KOPT-K1 (cell line): ENCODE data around the gene LRCH2.

Experiments
- H3K27ac ChIP-seq: fragments of 200-600 bp; sonication (generic); 2 replicates; pipeline ENCODE4 v1.5.1; 2016; ENCODE audit warnings: antibody characterized with exemption, mild to moderate bottlenecking, low read depth, low read length; ENCODE audit not compliant: poor library complexity, severe bottlenecking
- H3K36me3 ChIP-seq: fragments of 200-600 bp; sonication (generic); 2 replicates; pipeline ENCODE4 v1.5.1; 2017; ENCODE audit warnings: antibody characterized with exemption, mild to moderate bottlenecking, low read length, moderate library complexity; ENCODE audit not compliant: insufficient read depth
- H3K9me3 ChIP-seq: fragments of 200-600 bp; sonication (generic); 2 replicates; pipeline ENCODE4 v1.5.1; 2017; ENCODE audit warnings: antibody characterized with exemption, low read length, mild to moderate bottlenecking; ENCODE audit not compliant: insufficient read depth, poor library complexity, severe bottlenecking

LRCH2 gene, protein sequence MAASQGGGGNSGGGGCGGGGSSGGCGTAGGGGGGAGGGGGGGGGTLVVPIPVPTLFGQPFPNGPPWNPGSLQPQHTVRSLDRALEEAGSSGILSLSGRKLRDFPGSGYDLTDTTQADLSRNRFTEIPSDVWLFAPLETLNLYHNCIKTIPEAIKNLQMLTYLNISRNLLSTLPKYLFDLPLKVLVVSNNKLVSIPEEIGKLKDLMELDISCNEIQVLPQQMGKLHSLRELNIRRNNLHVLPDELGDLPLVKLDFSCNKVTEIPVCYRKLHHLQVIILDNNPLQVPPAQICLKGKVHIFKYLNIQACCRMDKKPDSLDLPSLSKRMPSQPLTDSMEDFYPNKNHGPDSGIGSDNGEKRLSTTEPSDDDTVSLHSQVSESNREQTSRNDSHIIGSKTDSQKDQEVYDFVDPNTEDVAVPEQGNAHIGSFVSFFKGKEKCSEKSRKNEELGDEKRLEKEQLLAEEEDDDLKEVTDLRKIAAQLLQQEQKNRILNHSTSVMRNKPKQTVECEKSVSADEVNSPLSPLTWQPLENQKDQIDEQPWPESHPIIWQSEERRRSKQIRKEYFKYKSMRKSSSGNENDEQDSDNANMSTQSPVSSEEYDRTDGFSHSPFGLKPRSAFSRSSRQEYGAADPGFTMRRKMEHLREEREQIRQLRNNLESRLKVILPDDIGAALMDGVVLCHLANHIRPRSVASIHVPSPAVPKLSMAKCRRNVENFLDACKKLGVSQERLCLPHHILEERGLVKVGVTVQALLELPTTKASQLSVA

DNA sequence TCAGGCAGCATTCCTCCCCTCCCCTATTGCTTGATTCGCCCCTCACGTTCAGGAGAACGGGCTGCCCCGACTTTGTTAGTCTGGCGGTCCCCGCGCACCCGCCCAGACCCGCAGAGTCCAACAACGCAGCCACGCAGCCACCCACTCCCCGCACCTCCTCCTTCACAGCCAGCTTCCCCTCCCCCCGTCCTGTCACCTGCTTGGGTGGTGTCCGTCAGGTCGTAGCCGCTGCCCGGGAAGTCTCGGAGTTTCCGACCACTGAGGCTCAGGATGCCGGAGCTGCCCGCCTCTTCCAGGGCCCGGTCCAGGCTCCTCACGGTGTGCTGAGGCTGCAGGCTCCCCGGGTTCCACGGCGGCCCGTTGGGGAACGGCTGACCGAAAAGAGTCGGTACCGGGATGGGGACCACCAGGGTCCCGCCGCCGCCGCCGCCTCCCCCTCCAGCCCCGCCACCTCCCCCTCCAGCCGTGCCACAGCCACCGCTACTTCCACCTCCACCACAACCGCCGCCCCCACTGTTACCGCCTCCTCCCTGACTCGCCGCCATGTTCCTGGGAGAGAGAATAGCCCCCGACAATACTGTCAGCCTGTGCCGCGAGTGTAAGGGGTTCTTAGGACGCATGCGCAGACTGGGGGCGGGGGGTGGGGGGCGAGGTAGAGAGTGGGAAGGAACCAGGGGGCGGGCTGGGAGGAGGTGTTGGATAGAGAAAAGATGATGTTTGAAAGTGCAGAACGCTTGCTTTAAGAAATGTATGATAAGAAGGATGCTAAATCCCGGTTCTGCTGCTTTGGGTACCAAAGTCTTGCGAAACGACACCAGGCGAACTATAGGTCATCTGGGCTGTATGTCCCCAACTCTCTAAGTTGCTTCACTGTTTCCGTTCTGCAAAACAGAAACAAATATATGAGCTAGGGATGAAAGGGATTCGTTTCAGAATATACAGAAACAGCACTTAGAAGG lies at the start of gene LRCH2:
Gene LRCH2, minus strand, starts transcription at position 600 of the 959 bp plus-strand sequence. Its CDS starts 55 bp downstream, at position 545.
- no peak within 1 kb of the TSS for H3K27ac ChIP-seq
- no peaks in the 10 kb centered on the region for H3K36me3 ChIP-seq
- H3K9me3 ChIP-seq, result no peaks in the 10 kb centered on the region

DNA sequence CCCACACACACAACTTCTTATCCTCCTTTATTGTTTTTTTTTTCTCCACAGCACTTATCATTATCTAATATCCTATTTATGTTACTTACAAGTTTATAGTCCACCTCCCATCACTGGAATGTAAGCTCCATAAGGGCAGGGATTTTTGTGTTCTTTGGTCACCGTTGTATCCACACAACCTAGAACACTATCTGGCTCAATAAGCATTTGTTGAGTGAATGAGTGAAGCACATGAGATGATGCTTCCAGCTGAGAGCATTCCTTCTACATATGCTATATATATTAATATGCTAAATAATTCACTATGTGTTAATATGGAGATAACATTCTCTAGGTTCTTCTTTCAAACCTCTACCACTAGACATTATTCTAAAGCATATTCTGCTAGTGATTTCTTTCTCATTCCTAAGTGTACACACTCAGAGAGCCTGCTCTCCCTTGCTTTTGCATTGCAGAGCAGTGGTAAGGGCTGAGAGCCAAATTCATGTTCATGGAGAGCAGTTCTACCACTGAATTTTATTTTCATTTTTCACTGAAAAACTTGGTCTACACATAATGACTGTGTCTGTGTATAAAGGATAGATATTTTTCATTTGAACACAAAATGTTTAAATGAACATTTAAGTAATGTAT lies 35.3 kb upstream of the LRCH2 start:
- H3K27ac ChIP-seq, result no peak overlapping the region
- no peaks in the 10 kb centered on the region for H3K36me3 ChIP-seq
- H3K9me3 ChIP-seq, result no peaks in the 10 kb centered on the region

DNA sequence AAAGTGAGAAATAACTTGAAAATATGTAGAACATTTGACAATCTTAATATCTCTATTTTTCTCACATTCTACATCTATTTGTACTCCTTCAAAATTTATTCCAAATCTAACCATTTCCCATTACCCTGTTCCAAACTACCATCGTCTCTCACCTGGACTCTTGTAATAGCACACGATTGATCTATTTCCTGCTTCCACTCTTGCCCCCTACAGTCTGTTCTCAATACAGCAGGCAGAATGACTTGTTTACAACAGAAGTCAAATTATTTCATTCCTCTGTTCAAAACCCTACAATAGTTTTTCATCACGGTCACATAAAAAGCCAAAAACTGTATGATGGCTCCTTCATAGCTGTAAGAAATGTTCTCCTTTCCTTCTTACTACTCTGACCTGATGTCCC lies 34.5 kb upstream of the LRCH2 start:
- H3K36me3 ChIP-seq, result no peaks in the 10 kb centered on the region
- H3K9me3 ChIP-seq, result no peaks in the 10 kb centered on the region
- H3K27ac ChIP-seq, result no peak overlapping the region

DNA sequence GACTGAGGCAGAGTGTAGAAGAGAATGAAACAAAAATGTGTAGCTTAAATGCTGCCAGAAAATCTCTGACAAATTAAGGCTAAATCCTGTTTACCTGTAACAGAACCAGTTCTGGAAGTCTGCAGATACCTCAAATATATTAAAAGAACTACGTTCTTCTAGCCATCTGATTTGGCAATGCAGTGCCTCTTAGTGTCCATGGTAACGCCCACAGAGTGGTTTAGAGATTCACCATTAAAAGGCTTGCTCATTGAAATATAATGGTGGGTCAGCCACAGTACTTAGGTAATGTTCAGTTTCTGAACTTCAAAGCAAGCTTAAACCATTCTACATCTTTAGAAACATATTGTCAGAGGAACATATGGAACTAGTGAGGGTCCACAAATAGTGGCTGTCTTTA lies 32.4 kb upstream of the LRCH2 start:
- Histone ChIP-seq H3K36me3 (no peaks in the 10 kb centered on the region), H3K9me3 (no peaks in the 10 kb centered on the region), H3K27ac (no peak overlapping the region)

DNA sequence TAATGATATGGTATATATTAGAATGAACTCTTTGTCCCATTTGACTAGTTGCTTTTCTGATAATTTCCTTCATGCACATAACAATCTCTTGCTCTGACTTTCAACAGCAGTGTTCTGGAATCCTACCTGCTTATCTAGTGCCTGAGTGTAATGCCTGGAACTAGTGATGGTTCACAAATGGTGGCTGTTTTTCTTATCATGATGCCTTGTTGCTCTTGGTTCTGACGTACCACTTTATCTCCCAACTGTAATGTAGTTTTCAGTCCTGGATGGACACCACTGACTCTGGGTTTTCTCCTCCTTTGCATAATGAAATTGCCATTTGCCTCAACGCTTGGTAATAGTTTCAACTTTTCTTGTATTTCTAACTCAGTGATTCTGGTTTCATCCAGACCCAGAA lies 30.1 kb upstream of the LRCH2 start:
- H3K9me3 ChIP-seq, result no peaks in the 10 kb centered on the region
- H3K27ac ChIP-seq, result no peak overlapping the region
- no peaks in the 10 kb centered on the region for H3K36me3 ChIP-seq

DNA sequence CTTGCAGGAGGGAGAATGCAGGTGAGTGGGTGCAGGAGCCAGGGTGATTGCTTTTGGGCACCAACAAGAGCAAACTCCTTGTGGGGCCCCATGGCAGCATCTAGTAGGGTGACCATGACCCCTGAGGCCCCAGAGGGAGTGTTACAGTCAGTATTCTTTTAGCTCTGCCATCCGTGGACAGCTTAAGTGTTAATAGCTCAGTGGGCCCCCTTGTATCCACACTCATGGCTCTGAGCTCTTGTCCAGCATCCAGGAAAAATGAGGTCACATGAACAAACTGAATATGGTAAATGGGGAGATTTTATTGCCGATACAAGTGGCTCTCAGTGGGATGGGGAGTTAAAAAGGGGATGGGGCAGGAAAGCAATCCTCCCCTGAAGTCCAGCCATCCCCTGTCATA lies 27.3 kb upstream of the LRCH2 start:
- Histone ChIP-seq H3K27ac (no peak overlapping the region), H3K9me3 (no peaks in the 10 kb centered on the region), H3K36me3 (no peaks in the 10 kb centered on the region)

DNA sequence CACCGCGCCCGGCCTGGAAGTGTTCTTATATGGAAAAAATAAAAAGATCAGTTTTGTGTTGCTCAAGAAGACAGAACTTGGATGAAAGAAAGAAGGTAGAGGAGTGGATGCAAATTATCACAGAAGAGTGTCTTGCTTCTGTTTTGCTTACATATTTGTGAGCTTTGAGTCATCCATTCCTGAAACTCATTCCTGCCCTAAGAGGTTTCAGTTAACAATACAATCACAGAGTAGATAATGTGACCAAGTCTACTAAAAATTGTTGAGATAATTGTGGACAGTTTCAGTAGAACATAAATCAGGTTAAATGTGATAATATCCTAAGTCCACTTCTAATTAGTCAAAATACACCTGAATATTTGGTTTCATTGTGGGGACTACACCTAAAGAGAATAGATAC lies 26.4 kb upstream of the LRCH2 start:
- Histone ChIP-seq H3K36me3 (no peaks in the 10 kb centered on the region), H3K9me3 (no peaks in the 10 kb centered on the region), H3K27ac (no peak overlapping the region)

DNA sequence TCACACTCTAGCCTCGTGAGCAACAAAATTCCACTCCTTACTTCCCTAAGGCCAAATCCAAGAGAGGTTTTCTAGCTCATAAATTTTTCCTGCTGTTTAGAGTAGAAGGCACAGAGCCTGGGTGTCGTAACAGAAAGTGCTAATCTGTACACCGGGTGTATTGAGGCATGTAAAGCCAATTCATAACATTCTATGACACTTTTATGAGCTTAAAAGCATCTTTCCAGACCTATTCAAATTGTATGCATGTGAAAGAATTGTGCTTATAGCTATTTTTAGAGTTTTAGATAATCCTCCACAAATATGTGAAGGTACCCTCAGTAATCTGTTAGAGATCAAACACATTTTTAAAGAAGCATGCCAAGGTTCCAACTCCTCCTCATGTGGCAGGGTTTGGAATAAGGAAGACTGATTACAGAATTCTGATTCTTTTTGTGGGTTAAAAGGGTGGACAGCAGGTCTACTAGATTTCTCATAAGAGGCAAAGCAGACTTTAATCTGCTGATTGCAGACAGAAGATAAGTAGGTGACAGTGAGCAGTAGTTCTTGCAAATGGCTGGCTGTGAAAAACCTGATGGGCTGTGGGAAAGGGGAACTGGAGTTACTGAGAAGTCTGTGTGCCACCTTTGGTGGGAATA lies 25.5 kb upstream of the LRCH2 start:
- no peaks in the 10 kb centered on the region for H3K9me3 ChIP-seq
- H3K36me3 ChIP-seq, result no peaks in the 10 kb centered on the region
- no peak overlapping the region for H3K27ac ChIP-seq

DNA sequence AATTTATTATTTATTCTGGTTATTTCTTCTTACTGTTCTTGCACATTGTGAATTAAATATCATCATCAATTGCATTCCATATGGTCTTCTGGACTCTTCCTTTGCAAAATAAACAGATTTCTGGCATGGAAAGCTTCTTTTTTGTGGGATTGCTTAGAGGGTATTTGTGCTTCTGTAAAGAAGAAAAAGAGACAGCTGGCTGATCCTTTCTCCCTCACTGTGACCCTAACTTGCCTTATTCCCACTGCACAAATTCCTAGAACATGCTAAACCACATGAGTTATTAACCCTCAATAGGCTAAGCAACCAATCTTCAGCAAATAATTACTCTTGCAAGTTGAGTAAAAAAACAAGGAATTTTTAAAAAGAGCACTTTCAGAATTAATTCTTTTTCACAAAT lies 23.8 kb upstream of the LRCH2 start:
- H3K36me3 ChIP-seq, result no peaks in the 10 kb centered on the region
- H3K27ac ChIP-seq, result no peak overlapping the region
- H3K9me3 ChIP-seq, result no peaks in the 10 kb centered on the region

DNA sequence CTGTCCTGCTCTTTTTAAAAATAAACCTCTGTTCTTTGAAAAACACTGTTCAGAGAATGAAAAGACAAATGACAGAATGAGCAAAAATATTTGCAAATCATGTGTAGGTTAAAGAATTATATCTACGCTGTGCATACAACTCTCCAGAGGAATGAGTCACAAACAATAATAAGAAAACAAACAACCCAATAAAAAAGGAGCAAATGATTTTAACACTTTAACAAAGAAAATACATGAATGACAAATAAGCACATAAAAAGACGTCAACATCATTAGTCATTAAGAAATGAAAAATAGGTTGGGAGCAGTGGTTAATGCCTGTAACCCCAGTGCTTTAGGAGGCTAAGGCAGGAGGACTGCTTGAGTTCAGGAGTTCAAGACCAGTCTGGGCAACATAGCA lies 21.1 kb upstream of the LRCH2 start:
- Histone ChIP-seq H3K36me3 (no peaks in the 10 kb centered on the region), H3K9me3 (no peaks in the 10 kb centered on the region), H3K27ac (no peak overlapping the region)

DNA sequence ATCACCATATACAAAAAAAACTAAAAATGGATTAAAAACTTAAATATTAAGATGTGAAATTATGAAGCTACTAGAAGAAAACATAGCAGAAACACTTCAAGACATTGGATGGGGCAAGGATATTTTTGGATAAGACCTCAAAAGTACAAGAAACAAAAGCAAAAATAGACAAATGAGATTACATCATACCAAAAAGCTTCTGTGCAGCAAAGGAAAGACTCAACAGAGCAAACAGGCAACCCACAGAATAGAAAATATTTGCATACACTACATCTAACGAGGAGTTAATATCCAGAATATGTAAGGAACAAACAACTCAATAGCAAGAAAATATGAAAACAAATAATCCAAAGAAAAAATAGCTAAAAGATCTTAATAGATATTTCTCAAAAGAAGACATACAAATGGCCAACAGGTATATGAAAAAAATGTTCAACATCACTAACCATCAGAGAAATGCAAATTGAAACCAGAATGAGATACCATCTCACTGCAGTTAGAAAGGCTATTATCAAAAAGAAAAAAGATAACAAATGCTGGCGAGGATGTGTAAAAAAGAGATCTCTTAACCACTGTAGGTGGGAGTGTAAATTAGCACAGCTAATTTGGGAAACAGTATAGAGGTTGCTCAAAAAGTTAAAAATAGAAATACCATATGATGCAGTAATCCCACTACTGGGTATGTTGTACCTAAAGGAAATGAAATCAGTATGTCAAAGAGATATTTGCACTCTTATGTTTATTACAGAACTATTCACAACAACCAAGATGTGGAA lies 17.8 kb upstream of the LRCH2 start:
- H3K9me3 ChIP-seq, result no peaks in the 10 kb centered on the region
- no peaks in the 10 kb centered on the region for H3K36me3 ChIP-seq
- no peak overlapping the region for H3K27ac ChIP-seq

DNA sequence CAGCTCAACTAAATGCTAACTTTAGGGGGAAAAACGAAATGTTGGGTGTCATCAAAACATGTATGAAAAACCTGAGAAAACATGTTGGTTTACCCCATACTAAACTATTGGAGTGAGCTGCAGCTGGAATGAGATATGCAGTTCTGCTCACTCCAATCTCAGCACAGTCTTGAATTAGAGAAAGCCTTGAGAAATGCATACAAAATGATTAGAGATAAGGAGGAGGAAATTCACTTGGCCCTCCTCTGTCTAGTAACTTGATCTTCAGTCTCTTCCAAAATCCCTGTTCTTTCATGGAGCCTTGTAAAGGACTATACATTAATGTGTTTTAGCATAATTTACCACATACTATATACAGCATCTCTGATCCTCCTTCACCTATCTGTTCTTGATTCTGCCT lies 3.2 kb upstream of the LRCH2 start:
- H3K27ac ChIP-seq, result no peak overlapping the region
- H3K36me3 ChIP-seq, result no peaks in the 10 kb centered on the region
- no peaks in the 10 kb centered on the region for H3K9me3 ChIP-seq

DNA sequence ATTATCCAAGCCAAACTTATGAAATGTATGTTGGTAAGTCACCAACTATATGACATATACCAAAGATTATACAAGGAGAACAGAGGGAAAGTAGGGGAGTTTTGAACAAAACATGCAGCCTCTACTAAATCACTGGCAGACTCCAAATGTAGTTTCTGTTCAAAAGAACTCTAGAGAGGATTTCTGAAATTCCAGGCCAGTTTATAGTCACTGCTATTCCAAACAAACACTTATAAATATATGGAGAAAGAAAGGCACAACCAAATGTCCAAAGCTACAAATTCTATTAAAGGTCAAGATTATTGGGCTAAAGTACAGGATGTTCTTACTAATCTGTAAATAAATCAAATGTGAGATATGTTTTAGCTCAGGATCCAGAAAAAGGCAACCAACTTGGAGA lies 2.7 kb upstream of the LRCH2 start:
- Histone ChIP-seq H3K36me3 (no peaks in the 10 kb centered on the region), H3K9me3 (no peaks in the 10 kb centered on the region), H3K27ac (no peak overlapping the region)

DNA sequence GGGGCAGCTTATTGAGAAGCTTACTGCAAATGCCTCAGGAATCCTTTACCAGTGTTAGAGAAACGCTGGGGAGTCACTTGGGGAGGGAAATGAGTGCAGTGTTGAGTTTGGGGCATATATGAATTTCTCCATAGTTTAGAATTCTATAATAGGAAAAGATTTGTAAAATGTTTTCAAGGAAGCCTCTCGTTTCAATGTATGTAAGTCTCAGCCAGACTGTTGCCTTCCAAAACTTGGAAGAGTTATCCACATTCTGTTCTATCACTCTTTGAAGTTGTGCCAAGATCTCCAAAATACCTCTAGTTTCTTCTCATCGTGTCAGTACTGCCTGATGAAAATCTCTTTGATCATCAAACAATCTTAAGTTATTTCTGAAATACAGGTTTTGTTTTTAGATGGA lies 565 bp upstream of the LRCH2 start:
- H3K36me3 ChIP-seq, result no peaks in the 10 kb centered on the region
- no peak overlapping the region for H3K27ac ChIP-seq
- no peaks in the 10 kb centered on the region for H3K9me3 ChIP-seq
